ENCODE results near the gene TLR9. TPM values are rescaled to one million over a fixed set of nuclear protein-coding genes. Genes with fewer than 3 reads are reported as not detected.

Gene TLR9
- total RNA-seq, 2 donors from 2014 or later = 0.29 TPM; not detected in 1

- intact Hi-C loops (cut with DNase I) = no loop called here
- DNase-seq (no peak), ATAC-seq (peak in 1 of 2 donors; percentile 1)
Measured at GRCh38 chr3:52234516-52235447, 9.3 kb upstream of the TLR9 start.

- ATAC-seq (peak in 1 of 2 donors; percentile 11), DNase-seq (no peak)
- intact Hi-C loops (cut with DNase I) = no loop called here
Measured at GRCh38 chr3:52233968-52234367, 8.5 kb upstream of the TLR9 start.

- no peak for DNase-seq
- ATAC-seq = no peak
- intact Hi-C loops (cut with DNase I) = no loop called here
Measured at GRCh38 chr3:52233108-52233591, 7.7 kb upstream of the TLR9 start.

- no peak for DNase-seq
- intact Hi-C loops (cut with DNase I) = no loop called here
- ATAC-seq = no peak
Measured at GRCh38 chr3:52232279-52233107, 7.0 kb upstream of the TLR9 start.

GRCh38 chr3:52231502-52232278, 6.2 kb upstream of the TLR9 start:
- intact Hi-C loops (cut with DNase I) = loop anchor here in 1 of 2 donors (2.0 kb wide), 1 partner anchor 107 kb away; no protein-coding TSS in a partner anchor
- DNase-seq = peak; percentile 73
- peak in 1 of 2 donors; percentile 34 for ATAC-seq

GRCh38 chr3:52230889-52231499, 5.5 kb upstream of the TLR9 start:
- intact Hi-C loops (cut with DNase I) = loop anchor here in 1 of 2 donors (2.0 kb wide), 1 partner anchor 108 kb away; no protein-coding TSS in a partner anchor
- no peak for DNase-seq
- ATAC-seq = no peak

- DNase-seq = no peak
- no peak for ATAC-seq
- intact Hi-C loops (cut with DNase I) = loop anchor here in 1 of 2 donors (2.0 kb wide), 1 partner anchor 108 kb away; no protein-coding TSS in a partner anchor
Measured at GRCh38 chr3:52230461-52230860, 5.0 kb upstream of the TLR9 start.

GRCh38 chr3:52229656-52230055, 4.2 kb upstream of the TLR9 start:
- DNase-seq (no peak), ATAC-seq (no peak)
- intact Hi-C loops (cut with DNase I) = loop anchor here in 1 of 2 donors (2.0 kb wide), 1 partner anchor 109 kb away; no protein-coding TSS in a partner anchor

GRCh38 chr3:52228751-52229291, 3.4 kb upstream of the TLR9 start:
- DNase-seq = no peak
- no peak for ATAC-seq
- intact Hi-C loops (cut with DNase I) = no loop called here

- DNase-seq = no peak
- intact Hi-C loops (cut with DNase I) = no loop called here
- ATAC-seq = no peak
Measured at GRCh38 chr3:52228266-52228665, 2.8 kb upstream of the TLR9 start.

- DNase-seq (no peak), ATAC-seq (no peak)
- intact Hi-C loops (cut with DNase I) = no loop called here
Measured at GRCh38 chr3:52227766-52228165, 2.3 kb upstream of the TLR9 start.

- intact Hi-C loops (cut with DNase I) = no loop called here
- no peak for ATAC-seq
- DNase-seq = no peak
Measured at GRCh38 chr3:52227117-52227516, 1.7 kb upstream of the TLR9 start.

- DNase-seq (no peak), ATAC-seq (no peak)
- intact Hi-C loops (cut with DNase I) = no loop called here
Measured at GRCh38 chr3:52226229-52226817, 878 bp upstream of the TLR9 start.

- intact Hi-C loops (cut with DNase I) = loop anchor here (5.0 kb wide), 2 partner anchors 119 to 124 kb away; no protein-coding TSS in a partner anchor
- no peak for ATAC-seq
- DNase-seq = no peak
Measured at GRCh38 chr3:52223449-52224408, 1.7 kb downstream of the TLR9 start.

GRCh38 chr3:52222319-52223221, 2.9 kb downstream of the TLR9 start:
- DNase-seq (no peak), ATAC-seq (no peak)
- intact Hi-C loops (cut with DNase I) = loop anchor here (5.0 kb wide), 2 partner anchors 120 to 125 kb away; no protein-coding TSS in a partner anchor
